ENCODE results near the gene MOCOS. TPM values are rescaled to one million over a fixed set of nuclear protein-coding genes. Genes with fewer than 3 reads are reported as not detected.

MOCOS gene
- total RNA-seq, 4 donors from 2014 or later = 1.1 to 6.2 (median 4.1) TPM

DNA sequence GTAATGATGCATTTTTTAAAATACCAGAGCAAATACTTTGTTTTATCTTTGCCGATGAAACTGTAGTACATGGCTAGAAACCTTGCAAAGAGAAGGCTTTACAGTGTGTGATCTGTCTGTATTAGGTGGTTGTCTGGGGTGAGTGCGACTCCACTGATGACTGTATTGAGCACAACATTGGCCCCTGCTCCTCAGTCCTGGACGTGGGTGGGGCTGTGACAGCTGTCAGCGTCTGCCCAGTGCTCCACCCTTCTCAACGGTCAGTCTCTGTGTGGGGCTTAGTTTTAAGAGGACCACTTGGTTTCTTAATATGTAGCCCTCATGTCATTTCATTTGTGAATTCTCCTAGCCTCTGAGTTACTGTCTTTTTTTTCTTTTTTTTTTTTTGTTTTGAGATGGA, 17.4 kb upstream of the MOCOS start:
- DNase-seq (ENCODE audit: low spot score in 2 of 2) = no peak
- intact Hi-C loops (cut with DNase I; ENCODE audit: low total_unique reads) = no loop called here
- TF ChIP-seq, protein P1, sequence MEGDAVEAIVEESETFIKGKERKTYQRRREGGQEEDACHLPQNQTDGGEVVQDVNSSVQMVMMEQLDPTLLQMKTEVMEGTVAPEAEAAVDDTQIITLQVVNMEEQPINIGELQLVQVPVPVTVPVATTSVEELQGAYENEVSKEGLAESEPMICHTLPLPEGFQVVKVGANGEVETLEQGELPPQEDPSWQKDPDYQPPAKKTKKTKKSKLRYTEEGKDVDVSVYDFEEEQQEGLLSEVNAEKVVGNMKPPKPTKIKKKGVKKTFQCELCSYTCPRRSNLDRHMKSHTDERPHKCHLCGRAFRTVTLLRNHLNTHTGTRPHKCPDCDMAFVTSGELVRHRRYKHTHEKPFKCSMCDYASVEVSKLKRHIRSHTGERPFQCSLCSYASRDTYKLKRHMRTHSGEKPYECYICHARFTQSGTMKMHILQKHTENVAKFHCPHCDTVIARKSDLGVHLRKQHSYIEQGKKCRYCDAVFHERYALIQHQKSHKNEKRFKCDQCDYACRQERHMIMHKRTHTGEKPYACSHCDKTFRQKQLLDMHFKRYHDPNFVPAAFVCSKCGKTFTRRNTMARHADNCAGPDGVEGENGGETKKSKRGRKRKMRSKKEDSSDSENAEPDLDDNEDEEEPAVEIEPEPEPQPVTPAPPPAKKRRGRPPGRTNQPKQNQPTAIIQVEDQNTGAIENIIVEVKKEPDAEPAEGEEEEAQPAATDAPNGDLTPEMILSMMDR (IDR thresholded peaks at IDR 0.05) = no peak
- TF ChIP-seq POLR2A (IDR thresholded peaks at IDR 0.05) = no peak
- H3K4me3 ChIP-seq (ENCODE audit: low read depth, poor library complexity, severe bottlenecking) = no peak overlapping the region
- WGBS, 2 donors = 73 to 84% methylated on average over 5 of the region's 5 CpGs

DNA sequence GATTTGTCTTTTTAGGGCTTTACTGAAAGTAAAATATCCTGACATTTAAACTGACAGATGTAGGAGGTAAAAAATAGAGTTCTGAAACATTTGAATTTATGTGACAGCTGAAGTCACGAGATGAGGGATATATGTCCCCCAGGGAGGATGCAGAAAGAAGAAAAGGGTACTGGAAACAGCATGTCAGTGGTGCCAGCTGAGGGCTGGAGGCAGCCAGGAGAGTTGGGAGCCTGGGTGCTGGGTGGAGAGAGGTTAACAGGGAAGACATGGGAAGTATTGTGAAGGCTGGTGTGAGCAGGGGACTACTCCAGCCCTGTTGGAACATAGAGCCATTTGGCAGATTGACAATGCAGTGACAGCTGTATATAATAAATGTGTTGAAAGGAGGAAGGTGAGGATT, 11.8 kb upstream of the MOCOS start:
- no peak for DNase-seq (ENCODE audit: low spot score in 2 of 2)
- no peak overlapping the region for H3K4me3 ChIP-seq (ENCODE audit: low read depth, poor library complexity, severe bottlenecking)
- 74 to 86% methylated on average over 1 of the region's 1 CpG for WGBS, 2 donors
- intact Hi-C loops (cut with DNase I; ENCODE audit: low total_unique reads) = no loop called here
- TF ChIP-seq, protein P1 (IDR thresholded peaks at IDR 0.05) = no peak
- TF ChIP-seq POLR2A (IDR thresholded peaks at IDR 0.05) = no peak

DNA sequence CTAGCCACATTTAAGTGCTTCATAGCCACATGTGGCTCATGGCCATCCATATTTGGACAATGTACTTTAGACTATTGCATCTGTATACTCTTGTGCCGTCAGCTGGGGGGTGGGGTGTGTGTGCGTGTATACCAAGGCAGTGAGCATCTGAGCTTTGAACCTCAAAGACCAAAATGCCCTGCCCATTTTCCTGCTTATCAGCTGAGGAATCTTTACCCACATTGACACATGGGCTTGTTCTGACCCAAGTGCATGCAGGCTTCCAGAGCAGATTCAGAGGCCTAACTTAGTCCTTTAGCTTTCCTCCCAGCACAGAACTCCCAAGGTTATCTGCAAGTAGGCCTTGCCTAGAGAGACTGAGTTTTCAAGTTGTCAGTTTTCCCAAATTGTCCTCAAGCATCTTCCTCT, 11.1 kb upstream of the MOCOS start:
- H3K4me3 ChIP-seq (ENCODE audit: low read depth, poor library complexity, severe bottlenecking) = no peak overlapping the region
- TF ChIP-seq, protein P1 (IDR thresholded peaks at IDR 0.05) = no peak
- TF ChIP-seq POLR2A (IDR thresholded peaks at IDR 0.05) = no peak
- intact Hi-C loops (cut with DNase I; ENCODE audit: low total_unique reads) = no loop called here
- WGBS, 2 donors = 88 to 94% methylated on average over 2 of the region's 2 CpGs
- DNase-seq (ENCODE audit: low spot score in 2 of 2) = no peak

DNA sequence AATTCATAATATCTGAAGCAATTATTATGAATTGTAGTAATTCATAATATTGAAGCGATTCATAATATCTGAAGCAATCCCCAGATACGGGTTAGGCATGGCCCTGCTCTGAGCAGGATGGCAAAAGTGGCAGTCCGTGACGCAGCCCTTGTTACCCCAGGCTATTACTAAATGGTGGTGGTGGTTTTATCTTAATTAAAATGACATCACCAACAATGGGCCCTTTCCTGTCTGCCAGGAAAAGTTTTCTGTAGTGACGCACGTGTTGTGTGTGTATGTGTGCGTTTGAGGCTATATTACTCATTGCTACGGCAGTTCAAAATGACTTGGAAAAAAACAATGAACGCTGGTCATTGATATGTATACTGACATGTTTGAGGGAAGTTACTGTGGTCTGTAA, 10.6 kb upstream of the MOCOS start:
- WGBS, 2 donors = 88% methylated on average over 9 of the region's 9 CpGs
- DNase-seq (ENCODE audit: low spot score in 2 of 2) = no peak
- H3K4me3 ChIP-seq (ENCODE audit: low read depth, poor library complexity, severe bottlenecking) = no peak overlapping the region
- intact Hi-C loops (cut with DNase I; ENCODE audit: low total_unique reads) = no loop called here
- no peak for TF ChIP-seq POLR2A (IDR thresholded peaks at IDR 0.05)
- TF ChIP-seq, protein P1 (IDR thresholded peaks at IDR 0.05) = no peak

DNA sequence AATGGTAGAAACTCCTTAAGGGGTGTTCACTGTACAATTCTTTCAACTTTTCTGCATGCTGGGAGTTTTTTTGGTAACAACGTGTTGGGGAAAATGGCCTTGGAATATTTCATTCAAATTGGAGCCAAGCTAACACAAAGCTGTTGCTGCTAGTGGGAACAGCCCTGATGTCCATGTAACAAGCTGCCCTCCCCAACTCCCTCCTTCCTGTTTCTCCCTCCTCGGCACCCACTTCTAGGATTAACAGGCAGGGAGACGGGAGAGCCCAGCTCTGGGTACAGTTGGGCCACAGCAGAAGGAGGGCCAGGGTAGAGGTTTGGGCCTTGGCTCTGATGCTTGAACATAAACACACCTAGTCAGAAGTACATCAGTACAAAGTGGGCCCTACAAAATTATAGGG, 9.4 kb upstream of the MOCOS start:
- TF ChIP-seq, protein P1 (IDR thresholded peaks at IDR 0.05) = no peak
- no peak for TF ChIP-seq POLR2A (IDR thresholded peaks at IDR 0.05)
- no peak for DNase-seq (ENCODE audit: low spot score in 2 of 2)
- 77 to 80% methylated on average over 3 of the region's 3 CpGs for WGBS, 2 donors
- H3K4me3 ChIP-seq (ENCODE audit: low read depth, poor library complexity, severe bottlenecking) = no peak overlapping the region
- intact Hi-C loops (cut with DNase I; ENCODE audit: low total_unique reads) = no loop called here

DNA sequence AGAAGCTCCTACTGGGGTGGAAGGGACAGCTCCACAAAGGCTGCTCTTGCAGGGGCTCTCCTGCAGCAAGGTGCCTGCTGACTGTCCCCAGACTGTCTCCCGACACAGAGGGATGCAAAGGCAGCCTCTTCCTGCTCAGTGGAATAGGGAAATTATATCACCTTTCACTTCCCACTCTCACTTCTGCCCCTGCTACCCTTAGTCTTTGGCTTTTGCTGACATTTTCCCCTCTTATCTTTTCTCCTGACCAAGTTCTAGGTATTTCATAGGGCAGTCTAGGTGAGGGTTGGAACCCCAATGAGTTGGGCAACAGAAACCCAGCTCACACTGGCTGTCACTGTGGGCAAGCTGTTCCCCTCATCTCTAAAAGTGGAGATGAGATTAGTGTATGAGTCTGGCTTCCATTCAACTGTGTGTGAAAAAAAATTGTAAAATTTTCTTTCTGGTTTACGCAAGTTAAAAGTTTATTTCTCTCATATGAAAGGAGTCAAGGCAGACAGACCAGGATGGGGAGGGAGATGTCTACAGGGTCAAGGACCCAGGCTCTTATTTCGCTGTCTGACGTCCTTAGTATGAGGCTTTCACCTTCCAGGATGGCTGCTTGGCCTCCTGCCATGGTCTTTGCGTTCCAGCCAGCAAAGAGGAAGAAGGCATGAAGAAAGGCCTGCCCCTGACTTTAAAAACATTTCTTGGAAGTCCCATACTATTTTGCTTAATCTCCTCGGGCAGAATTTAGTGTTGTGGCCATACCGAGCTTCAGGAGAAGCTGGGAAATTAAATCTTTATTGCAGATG, 7.5 kb upstream of the MOCOS start:
- H3K4me3 ChIP-seq (ENCODE audit: low read depth, poor library complexity, severe bottlenecking) = no peak overlapping the region
- no peak for TF ChIP-seq POLR2A (IDR thresholded peaks at IDR 0.05)
- TF ChIP-seq, protein P1 (IDR thresholded peaks at IDR 0.05) = no peak
- peak in 1 of 2 donors; percentile 41 for DNase-seq (ENCODE audit: low spot score in 2 of 2)
- intact Hi-C loops (cut with DNase I; ENCODE audit: low total_unique reads) = no loop called here
- WGBS, 2 donors = 14 to 21% methylated on average over 7 of the region's 7 CpGs
